GM12878 (cell line): ENCODE results near the gene RPS15A. TPM values are rescaled to one million over a fixed set of nuclear protein-coding genes. Genes with fewer than 3 reads are reported as not detected.

ENCODE experiments used
- BHLHE40 ChIP-seq, 2 experiments: fragments of 450-650 bp in 1 of 2; IDR thresholded peaks; 2 replicates each; pipeline ENCODE4 v1.6.1; 2011 to 2017; ENCODE audit warnings: low read depth in 2 of 2, borderline replicate concordance in 1 of 2, improper control_type of control experiment in 1 of 2, low read length in 1 of 2, mild to moderate bottlenecking in 1 of 2
- CUX1 ChIP-seq: IDR thresholded peaks from 2 replicates; pipeline ENCODE4 v1.6.1; 2012; ENCODE audit warnings: improper control_type of control experiment, low read depth, low read length; ENCODE audit not compliant: insufficient replicate concordance
- ZBTB4 ChIP-seq: fragments of 450-650 bp; formaldehyde crosslinking; IDR thresholded peaks from 2 replicates; pipeline ENCODE4 v1.4.0; 2022; ENCODE audit warnings: mild to moderate bottlenecking, moderate library complexity
- polyA plus RNA-seq, 11 experiments: library from polyadenylated mRNA; depleted of rRNA in 4 of 11; unstranded in 6 of 11; stranded (reverse) in 5 of 11; fragments of >200 nt; fragmentation: Nextera tagmentation in 4 of 11; fragmentation: Illumina TruSeq in 1 of 11; extraction: Ambion mirVana in 4 of 11; extraction: Trizol in 1 of 11; gene quantifications; 1 replicate in 1 of 11; 2 replicates in 10 of 11; pipeline versions ENCODE4 v1.2.1 to v1.2.3, GENCODE V29; 2011 to 2016; ENCODE audit warnings: inconsistent platforms in 2 of 11, missing spikeins in 2 of 11, low read depth in 1 of 11
- total RNA-seq, 4 experiments: library from RNA; depleted of rRNA in 3 of 4; stranded (reverse); fragments of >200 nt in 3 of 4; fragmentation: Illumina TruSeq in 1 of 4; extraction: Trizol in 1 of 4; gene quantifications; 2 replicates each; pipeline versions ENCODE4 v1.2.1 to v1.2.3, GENCODE V29; 2013 to 2021

The RPS15A gene
- total and polyA plus RNA-seq, 10 of the 15 experiments (the other 5 are each of a cell fraction or from before 2014, with no cell fraction given) = 1,566 to 6,408 (median 2,999) TPM

- TF ChIP-seq ZBTB4 (CRISPR knock-in tag) (no peak), BHLHE40 (IDR thresholded peaks at IDR 0.05; ENCODE audit: borderline replicate concordance in 1 of 2, low read depth in 2 of 2, low read length in 1 of 2) (no peak), CUX1 (no peak)
- TF ChIP-seq, all 136 proteins: peak for 0
These were observed 7.6 kb upstream of the RPS15A start (continued) for GRCh38 chr16:18797746-18798145.
